GM12878 (cell line): ENCODE measurements around the gene ACTL10. TPM values are rescaled to one million over a fixed set of nuclear protein-coding genes. Genes with fewer than 3 reads are reported as not detected.

ENCODE experiments used
- ATAC-seq: fragments of 200-7000 bp; cut with Tn5 transposase; 3 replicates; pipeline ENCODE4 v1.9.1; 2020; ENCODE audit warnings: mild to moderate bottlenecking, moderate library complexity
- BruUV-seq: library from RNA; stranded (reverse); fragments of 400-500 nt; replicated peaks from 2 replicates; lab custom pipeline; 2021; lab: Mats Ljungman, UMichigan
- CTCF ChIA-PET: fragments of 300-600 bp; sonication (Branson Sonifier 250); formaldehyde crosslinking; extraction: SDS; loops from one replicate; lab custom pipeline; 2021; ENCODE audit warnings: inconsistent platforms; lab: Yijun Ruan, JAX
- POLR2A ChIA-PET: fragments of 350-600 bp; formaldehyde crosslinking; extraction: SDS; loops from one replicate; lab custom pipeline; 2021; ENCODE audit warnings: inconsistent platforms; lab: Charles Lee
- RAD21 ChIA-PET: fragments of 300-600 bp; sonication (Branson Sonifier 250); formaldehyde crosslinking; loops from one replicate; lab custom pipeline; 2023; ENCODE audit warnings: antibody characterized with exemption; ENCODE audit not compliant: unreplicated experiment; lab: Charles Lee
- SMC1A ChIA-PET: fragments of 300-600 bp; sonication (Branson Sonifier 250); formaldehyde crosslinking; loops from one replicate; lab custom pipeline; 2023; ENCODE audit not compliant: unreplicated experiment, uncharacterized antibody; lab: Charles Lee
- DNase-seq: peaks from one replicate; pipeline ENCODE4 v3.0.0-alpha.2; 2011; ENCODE audit warnings: low read depth, low spot score
- FAIRE-seq: peaks from 3 replicates; lab custom pipeline; 2011; peaks lifted over from hg19 to GRCh38; lab: Jason Lieb, UNC
- H2AFZ ChIP-seq: 2 replicates; pipeline ENCODE4 v1.6.0; 2011; ENCODE audit warnings: low read depth, low read length, control low read depth; ENCODE audit not compliant: control insufficient read depth
- H3K27ac ChIP-seq: 2 replicates; pipeline ENCODE4 v1.5.1; 2011; ENCODE audit warnings: control low read depth; ENCODE audit not compliant: control insufficient read depth, insufficient read depth
- H3K27me3 ChIP-seq, 2 experiments: replicated peaks in 1 of 2; 2 replicates each; pipeline versions ENCODE4 v1.6.0 to v1.6.1; 2011; ENCODE audit warnings: low read length in 1 of 2; ENCODE audit not compliant: control insufficient read depth in 2 of 2, insufficient read depth in 2 of 2
- H3K36me3 ChIP-seq, 2 experiments: 2 replicates each; pipeline ENCODE4 v1.5.1; 2011; ENCODE audit warnings: low read length in 1 of 2; ENCODE audit not compliant: control insufficient read depth in 2 of 2, insufficient read depth in 2 of 2
- H3K4me1 ChIP-seq: 2 replicates; pipeline ENCODE4 v1.6.1; 2011; ENCODE audit warnings: mild to moderate bottlenecking, low read length, moderate library complexity, mixed read lengths; ENCODE audit not compliant: control insufficient read depth, insufficient read depth
- H3K4me2 ChIP-seq: 2 replicates; pipeline ENCODE4 v1.6.0; 2011; ENCODE audit warnings: control low read depth; ENCODE audit not compliant: control insufficient read depth, insufficient read depth
- H3K4me3 ChIP-seq: fragments of 200-600 bp; sonication (generic); 2 replicates; pipeline ENCODE4 v1.5.1; 2016
- H3K79me2 ChIP-seq: 2 replicates; pipeline ENCODE4 v1.6.0; 2011; ENCODE audit warnings: low read length; ENCODE audit not compliant: control insufficient read depth, insufficient read depth
- H3K9ac ChIP-seq: 2 replicates; pipeline ENCODE4 v1.8.0; 2011; ENCODE audit warnings: low read length, control low read depth, mixed read lengths; ENCODE audit not compliant: control insufficient read depth, insufficient read depth
- H3K9me3 ChIP-seq: replicated peaks from 3 replicates; pipeline ENCODE4 v1.5.1; 2011; ENCODE audit warnings: mild to moderate bottlenecking, low read length; ENCODE audit not compliant: control insufficient read depth, insufficient read depth
- H4K20me1 ChIP-seq: 2 replicates; pipeline ENCODE4 v1.6.0; 2011; ENCODE audit not compliant: control insufficient read depth, insufficient read depth
- ATF2 ChIP-seq: IDR thresholded peaks from 2 replicates; pipeline ENCODE4 v1.6.1; 2012; ENCODE audit warnings: low read length, inconsistent platforms
- BACH1 ChIP-seq: fragments of 450-650 bp; IDR thresholded peaks from 2 replicates; pipeline ENCODE4 v1.6.1; 2017; ENCODE audit warnings: mild to moderate bottlenecking, borderline replicate concordance
- BHLHE40 ChIP-seq, 2 experiments: fragments of 450-650 bp in 1 of 2; IDR thresholded peaks; 2 replicates each; pipeline ENCODE4 v1.6.1; 2011 to 2017; ENCODE audit warnings: low read depth in 2 of 2, borderline replicate concordance in 1 of 2, improper control_type of control experiment in 1 of 2, low read length in 1 of 2, mild to moderate bottlenecking in 1 of 2
- CBX3 ChIP-seq: fragments of 200-600 bp; sonication (generic); IDR thresholded peaks from 2 replicates; pipeline ENCODE4 v1.6.1; 2016; ENCODE audit warnings: low read depth, borderline replicate concordance
- CHD2 ChIP-seq: IDR thresholded peaks from 2 replicates; pipeline ENCODE4 v1.6.1; 2011; ENCODE audit warnings: low read depth, low read length, improper control_type of control experiment, borderline replicate concordance
- FOXM1 ChIP-seq: IDR thresholded peaks from 2 replicates; pipeline ENCODE4 v1.6.1; 2012; ENCODE audit warnings: low read depth, mild to moderate bottlenecking, inconsistent platforms, low read length, moderate library complexity
- HCFC1 ChIP-seq: fragments of 150-350 bp; IDR thresholded peaks from 2 replicates; pipeline ENCODE4 v1.6.1; 2014; ENCODE audit warnings: low read length
- IRF5 ChIP-seq: fragments of 450-650 bp; IDR thresholded peaks from 2 replicates; pipeline ENCODE4 v1.6.1; 2017; ENCODE audit warnings: borderline replicate concordance
- NFIC ChIP-seq: IDR thresholded peaks from 2 replicates; pipeline ENCODE4 v1.6.1; 2012; ENCODE audit warnings: low read depth, mild to moderate bottlenecking, inconsistent platforms, low read length, moderate library complexity
- PML ChIP-seq: IDR thresholded peaks from 2 replicates; pipeline ENCODE4 v1.6.1; 2012; ENCODE audit warnings: low read length, inconsistent platforms
- RELB ChIP-seq: fragments of 450-650 bp; IDR thresholded peaks from 2 replicates; pipeline ENCODE4 v1.6.1; 2017; ENCODE audit warnings: low read depth, mild to moderate bottlenecking, moderate library complexity
- SP1 ChIP-seq: IDR thresholded peaks from one replicate; pipeline ENCODE4 v1.6.1; 2011; ENCODE audit warnings: low read depth, low read length
- SUPT20H ChIP-seq: IDR thresholded peaks from 2 replicates; pipeline ENCODE4 v1.6.1; 2011; ENCODE audit warnings: low read depth, mild to moderate bottlenecking, low read length, moderate library complexity, borderline replicate concordance; ENCODE audit not compliant: control insufficient read depth
- ZBTB11 ChIP-seq: fragments of 450-650 bp; formaldehyde crosslinking; IDR thresholded peaks from 2 replicates; pipeline ENCODE4 v1.5.0; 2022; ENCODE audit warnings: mild to moderate bottlenecking, missing genetic modification characterization
- ZSCAN29 ChIP-seq: fragments of 450-650 bp; IDR thresholded peaks from 2 replicates; pipeline ENCODE4 v1.6.1; 2017; ENCODE audit warnings: mild to moderate bottlenecking, moderate library complexity
- WGBS: methylation state at CpG from one replicate; pipeline ENCODE4 v1.1.6; 2016; ENCODE audit warnings: low lambda C conversion rate; ENCODE audit not compliant: insufficient replicate concordance, insufficient coverage; ENCODE audit errors: missing lambda C conversion rate; 5-methylcytosine and 5-hydroxymethylcytosine counted together
- in situ Hi-C: fragments of 300-500 bp; cut with MboI; formaldehyde crosslinking; loops from 9 replicates; pipeline ENCODE4 v1.14.3; 2018; ENCODE audit warnings: mixed read lengths
- intact Hi-C: fragments of 100-400 bp; cut with micrococcal nuclease; formaldehyde crosslinking; loops from one replicate; pipeline ENCODE4 v1.14.2; 2022; ENCODE audit not compliant: unreplicated experiment
- polyA plus RNA-seq, 11 experiments: library from polyadenylated mRNA; depleted of rRNA in 4 of 11; unstranded in 6 of 11; stranded (reverse) in 5 of 11; fragments of >200 nt; fragmentation: Nextera tagmentation in 4 of 11; fragmentation: Illumina TruSeq in 1 of 11; extraction: Ambion mirVana in 4 of 11; extraction: Trizol in 1 of 11; gene quantifications; 1 replicate in 1 of 11; 2 replicates in 10 of 11; pipeline versions ENCODE4 v1.2.1 to v1.2.3, GENCODE V29; 2011 to 2016; ENCODE audit warnings: inconsistent platforms in 2 of 11, missing spikeins in 2 of 11, low read depth in 1 of 11
- total RNA-seq, 4 experiments: library from RNA; depleted of rRNA in 3 of 4; stranded (reverse); fragments of >200 nt in 3 of 4; fragmentation: Illumina TruSeq in 1 of 4; extraction: Trizol in 1 of 4; gene quantifications; 2 replicates each; pipeline versions ENCODE4 v1.2.1 to v1.2.3, GENCODE V29; 2013 to 2021

Gene ACTL10
- total and polyA plus RNA-seq, 10 of the 15 experiments (the other 5 are each of a cell fraction or from before 2014, with no cell fraction given), result 0.12 to 5.0 (median 0.89) TPM

GRCh38 chr20:33659341-33660034 lies 7.3 kb upstream of the ACTL10 start:
- ChIA-PET SMC1A (no interaction called here), RAD21 (no interaction called here), POLR2A (no interaction called here), CTCF (interaction anchor here (0.9 kb wide), 1 partner anchor 8 kb away, joined by 3 read pairs; no protein-coding TSS in a partner anchor)
- no peaks in the 10 kb centered on the region for H3K36me3 ChIP-seq
- H3K79me2 ChIP-seq, result no peaks in the 10 kb centered on the region
- H3K9me3 ChIP-seq, result no peaks in the 10 kb centered on the region
- H3K27me3 ChIP-seq, result no peaks in the 10 kb centered on the region
- H4K20me1 ChIP-seq, result no peaks in the 10 kb centered on the region
- no peak overlapping the region for H2AFZ ChIP-seq
- in situ Hi-C loops, result no loop called here
- no TSS peak for BruUV-seq
- H3K27ac ChIP-seq, result no peak overlapping the region
- DNase-seq, result no peak
- WGBS, result 91% methylated on average over 26 of the region's 32 CpGs
- H3K4me3 ChIP-seq, result no peak overlapping the region
- intact Hi-C loops, result loop anchor here (10.0 kb wide), 1 partner anchor 465 kb away; no protein-coding TSS in a partner anchor
- peaks cover 13% of the 10 kb centered on the region for H3K4me1 ChIP-seq
- no peak overlapping the region for H3K4me2 ChIP-seq
- ATAC-seq, result no peak
- H3K9ac ChIP-seq, result no peak overlapping the region
- FAIRE-seq, result no peak
- TF ChIP-seq ZBTB11 (CRISPR knock-in tag), result no peak
- no peak for TF ChIP-seq ATF2
- no peak for TF ChIP-seq ZSCAN29
- no peak for TF ChIP-seq BHLHE40 (IDR thresholded peaks at IDR 0.05; ENCODE audit: borderline replicate concordance in 1 of 2, low read depth in 2 of 2, low read length in 1 of 2)
- no peak for TF ChIP-seq SUPT20H
- no peak for TF ChIP-seq PML
- no peak for TF ChIP-seq CBX3
- TF ChIP-seq BACH1, result no peak
- TF ChIP-seq RELB, result no peak
- no peak for TF ChIP-seq SP1
- TF ChIP-seq FOXM1, result no peak
- TF ChIP-seq CHD2, result no peak
- no peak for TF ChIP-seq HCFC1
- no peak for TF ChIP-seq NFIC
- no peak for TF ChIP-seq IRF5
